ENCODE results near the gene A4GALT.

DNA sequence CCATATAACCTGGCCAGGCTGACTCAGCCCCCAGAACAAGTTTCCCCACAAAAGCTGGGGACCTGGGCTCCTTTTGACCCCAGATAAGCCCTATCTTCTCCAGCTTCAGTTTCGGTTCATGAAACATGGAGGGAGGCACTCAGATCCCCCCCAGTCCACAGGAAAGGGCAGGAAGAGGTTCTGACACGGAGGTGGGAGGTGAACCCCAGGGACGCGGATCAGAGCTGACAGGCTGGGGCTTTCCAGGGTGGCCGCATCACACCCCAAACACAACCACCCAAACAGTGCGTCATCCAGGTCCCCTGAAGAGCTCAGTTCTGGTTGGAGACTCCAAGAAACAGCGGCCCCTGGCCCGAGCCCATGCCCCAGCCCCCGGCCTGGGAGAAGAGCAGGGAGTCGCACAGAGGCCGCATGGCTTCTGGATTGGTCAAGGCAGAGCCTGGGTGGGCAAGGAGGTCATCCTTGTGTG, 44.3 kb upstream of the A4GALT start:
- TF ChIP-seq CTCF (IDR thresholded peaks at IDR 0.05) (no peak), EZH2 (IDR thresholded peaks at IDR 0.05) (no peak)
